ENCODE data around the gene CERK.

DNA sequence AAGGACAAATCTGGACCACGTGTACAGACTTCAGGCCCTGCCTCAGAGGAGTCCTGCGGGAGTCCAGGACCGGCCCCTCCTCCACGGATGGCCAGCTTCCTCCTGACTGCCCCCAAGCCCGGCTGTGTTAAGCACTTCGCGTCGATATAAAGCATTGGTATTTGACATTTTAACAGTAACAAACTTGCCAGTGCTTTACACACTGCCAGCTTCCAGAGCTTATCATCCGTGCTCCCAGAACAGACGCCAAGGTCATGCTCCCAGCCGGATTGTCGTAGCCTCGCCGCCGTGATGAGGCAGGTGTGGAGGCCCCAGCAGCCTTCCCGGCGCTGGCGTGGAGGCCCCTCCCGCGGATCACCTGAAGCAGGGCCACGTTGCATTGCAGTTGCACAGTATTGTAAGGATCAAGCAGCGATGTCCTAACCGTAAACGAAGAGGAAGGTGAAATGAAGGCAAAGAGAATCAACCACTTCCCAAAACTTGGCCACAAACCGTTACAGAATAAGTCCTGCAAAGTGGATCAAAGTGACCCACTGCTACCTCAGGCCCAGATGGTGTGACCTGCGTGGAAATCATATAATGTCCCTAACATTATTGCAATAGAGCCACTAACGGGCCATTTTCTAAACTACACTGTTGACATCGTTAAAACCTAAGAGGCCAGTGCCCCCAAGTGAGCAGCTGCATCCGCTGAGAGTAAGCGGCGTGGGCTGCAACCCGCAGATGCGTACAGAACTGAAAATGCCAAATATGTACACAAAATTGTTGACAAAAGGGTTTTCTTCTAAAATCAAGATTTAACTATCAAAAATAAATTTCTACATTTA is 51.6 kb downstream of the CERK start:
- TF ChIP-seq, protein P1, sequence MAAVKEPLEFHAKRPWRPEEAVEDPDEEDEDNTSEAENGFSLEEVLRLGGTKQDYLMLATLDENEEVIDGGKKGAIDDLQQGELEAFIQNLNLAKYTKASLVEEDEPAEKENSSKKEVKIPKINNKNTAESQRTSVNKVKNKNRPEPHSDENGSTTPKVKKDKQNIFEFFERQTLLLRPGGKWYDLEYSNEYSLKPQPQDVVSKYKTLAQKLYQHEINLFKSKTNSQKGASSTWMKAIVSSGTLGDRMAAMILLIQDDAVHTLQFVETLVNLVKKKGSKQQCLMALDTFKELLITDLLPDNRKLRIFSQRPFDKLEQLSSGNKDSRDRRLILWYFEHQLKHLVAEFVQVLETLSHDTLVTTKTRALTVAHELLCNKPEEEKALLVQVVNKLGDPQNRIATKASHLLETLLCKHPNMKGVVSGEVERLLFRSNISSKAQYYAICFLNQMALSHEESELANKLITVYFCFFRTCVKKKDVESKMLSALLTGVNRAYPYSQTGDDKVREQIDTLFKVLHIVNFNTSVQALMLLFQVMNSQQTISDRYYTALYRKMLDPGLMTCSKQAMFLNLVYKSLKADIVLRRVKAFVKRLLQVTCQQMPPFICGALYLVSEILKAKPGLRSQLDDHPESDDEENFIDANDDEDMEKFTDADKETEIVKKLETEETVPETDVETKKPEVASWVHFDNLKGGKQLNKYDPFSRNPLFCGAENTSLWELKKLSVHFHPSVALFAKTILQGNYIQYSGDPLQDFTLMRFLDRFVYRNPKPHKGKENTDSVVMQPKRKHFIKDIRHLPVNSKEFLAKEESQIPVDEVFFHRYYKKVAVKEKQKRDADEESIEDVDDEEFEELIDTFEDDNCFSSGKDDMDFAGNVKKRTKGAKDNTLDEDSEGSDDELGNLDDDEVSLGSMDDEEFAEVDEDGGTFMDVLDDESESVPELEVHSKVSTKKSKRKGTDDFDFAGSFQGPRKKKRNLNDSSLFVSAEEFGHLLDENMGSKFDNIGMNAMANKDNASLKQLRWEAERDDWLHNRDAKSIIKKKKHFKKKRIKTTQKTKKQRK (IDR thresholded peaks at IDR 0.05; ENCODE audit: low read length), result no peak
- TF ChIP-seq RFX5 (IDR thresholded peaks at IDR 0.05; ENCODE audit: low read depth, low read length) (no peak), IRF2 (CRISPR knock-in tag; IDR thresholded peaks at IDR 0.05) (no peak), SPEN (CRISPR knock-in tag; IDR thresholded peaks at IDR 0.05; ENCODE audit: low read depth) (no peak), CTCF (CRISPR knock-in tag; IDR thresholded peaks at IDR 0.05) (no peak), DMAP1 (CRISPR knock-in tag; IDR thresholded peaks at IDR 0.05) (no peak), TP53 (CRISPR knock-in tag; conservative IDR thresholded peaks at IDR 0.05) (no peak), CREB3 (CRISPR knock-in tag; IDR thresholded peaks at IDR 0.05) (no peak), EED (CRISPR knock-in tag; IDR thresholded peaks at IDR 0.05) (no peak), ATF3 (CRISPR knock-in tag; IDR thresholded peaks at IDR 0.05) (no peak), ZBED4 (CRISPR knock-in tag; IDR thresholded peaks at IDR 0.05; ENCODE audit: borderline replicate concordance) (no peak), POLR2AphosphoS5 (IDR thresholded peaks at IDR 0.05; ENCODE audit: low read depth, low read length) (no peak)
- TF ChIP-seq, protein P2, sequence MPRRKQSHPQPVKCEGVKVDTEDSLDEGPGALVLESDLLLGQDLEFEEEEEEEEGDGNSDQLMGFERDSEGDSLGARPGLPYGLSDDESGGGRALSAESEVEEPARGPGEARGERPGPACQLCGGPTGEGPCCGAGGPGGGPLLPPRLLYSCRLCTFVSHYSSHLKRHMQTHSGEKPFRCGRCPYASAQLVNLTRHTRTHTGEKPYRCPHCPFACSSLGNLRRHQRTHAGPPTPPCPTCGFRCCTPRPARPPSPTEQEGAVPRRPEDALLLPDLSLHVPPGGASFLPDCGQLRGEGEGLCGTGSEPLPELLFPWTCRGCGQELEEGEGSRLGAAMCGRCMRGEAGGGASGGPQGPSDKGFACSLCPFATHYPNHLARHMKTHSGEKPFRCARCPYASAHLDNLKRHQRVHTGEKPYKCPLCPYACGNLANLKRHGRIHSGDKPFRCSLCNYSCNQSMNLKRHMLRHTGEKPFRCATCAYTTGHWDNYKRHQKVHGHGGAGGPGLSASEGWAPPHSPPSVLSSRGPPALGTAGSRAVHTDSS (CRISPR knock-in tag; conservative IDR thresholded peaks at IDR 0.05), result no peak

All from HepG2 (cell line).